Measurements from ENCODE around the gene TLE3.

TLE3 gene

DNA sequence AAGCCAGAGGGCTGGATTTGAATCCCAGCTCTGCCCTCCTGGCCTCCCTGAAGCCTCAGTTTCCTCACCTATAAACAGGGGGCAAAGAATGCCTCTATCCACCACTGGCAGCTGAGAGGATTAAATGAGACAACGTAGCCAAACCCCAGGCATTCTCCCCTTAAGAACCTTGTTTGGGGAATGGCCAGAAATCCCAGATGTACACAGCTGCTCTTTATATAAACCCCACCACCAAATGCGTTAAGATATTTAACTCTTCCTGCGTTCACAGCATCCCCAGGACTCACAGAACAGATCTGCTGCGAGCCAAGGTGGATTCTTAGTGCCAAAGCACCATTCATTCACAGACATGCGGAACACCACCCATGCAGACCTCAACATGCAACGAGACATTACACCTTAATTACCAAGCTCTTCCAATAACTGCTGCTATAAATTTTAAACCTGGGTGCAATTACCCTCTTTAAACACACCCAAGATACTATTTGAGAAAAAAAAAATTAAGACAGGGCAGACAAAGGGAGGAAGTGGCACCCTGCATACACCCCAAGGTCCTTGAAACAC lies 5.2 kb downstream of the TLE3 start:
- TF ChIP-seq, protein P1, sequence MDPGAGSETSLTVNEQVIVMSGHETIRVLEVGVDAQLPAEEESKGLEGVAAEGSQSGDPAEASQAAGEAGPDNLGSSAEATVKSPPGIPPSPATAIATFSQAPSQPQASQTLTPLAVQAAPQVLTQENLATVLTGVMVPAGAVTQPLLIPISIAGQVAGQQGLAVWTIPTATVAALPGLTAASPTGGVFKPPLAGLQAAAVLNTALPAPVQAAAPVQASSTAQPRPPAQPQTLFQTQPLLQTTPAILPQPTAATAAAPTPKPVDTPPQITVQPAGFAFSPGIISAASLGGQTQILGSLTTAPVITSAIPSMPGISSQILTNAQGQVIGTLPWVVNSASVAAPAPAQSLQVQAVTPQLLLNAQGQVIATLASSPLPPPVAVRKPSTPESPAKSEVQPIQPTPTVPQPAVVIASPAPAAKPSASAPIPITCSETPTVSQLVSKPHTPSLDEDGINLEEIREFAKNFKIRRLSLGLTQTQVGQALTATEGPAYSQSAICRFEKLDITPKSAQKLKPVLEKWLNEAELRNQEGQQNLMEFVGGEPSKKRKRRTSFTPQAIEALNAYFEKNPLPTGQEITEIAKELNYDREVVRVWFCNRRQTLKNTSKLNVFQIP (CRISPR knock-in tag; IDR thresholded peaks at IDR 0.05; ENCODE audit: borderline replicate concordance, low read depth), result no peak
- TF ChIP-seq ZC3H10 (CRISPR knock-in tag; IDR thresholded peaks at IDR 0.05), result no peak
- TF ChIP-seq TCF4 (CRISPR knock-in tag; IDR thresholded peaks at IDR 0.05; ENCODE audit: borderline replicate concordance), result no peak
- TF ChIP-seq ZFP30 (CRISPR knock-in tag; IDR thresholded peaks at IDR 0.05), result no peak
- no peak for TF ChIP-seq ESRRG (CRISPR knock-in tag; IDR thresholded peaks at IDR 0.05)
- no peak for TF ChIP-seq RARB (CRISPR knock-in tag; IDR thresholded peaks at IDR 0.05)
- no peak for TF ChIP-seq ZNF8 (CRISPR knock-in tag; IDR thresholded peaks at IDR 0.05)
- TF ChIP-seq TOX (CRISPR knock-in tag; IDR thresholded peaks at IDR 0.05; ENCODE audit: borderline replicate concordance), result no peak
- no peak for ATAC-seq

DNA sequence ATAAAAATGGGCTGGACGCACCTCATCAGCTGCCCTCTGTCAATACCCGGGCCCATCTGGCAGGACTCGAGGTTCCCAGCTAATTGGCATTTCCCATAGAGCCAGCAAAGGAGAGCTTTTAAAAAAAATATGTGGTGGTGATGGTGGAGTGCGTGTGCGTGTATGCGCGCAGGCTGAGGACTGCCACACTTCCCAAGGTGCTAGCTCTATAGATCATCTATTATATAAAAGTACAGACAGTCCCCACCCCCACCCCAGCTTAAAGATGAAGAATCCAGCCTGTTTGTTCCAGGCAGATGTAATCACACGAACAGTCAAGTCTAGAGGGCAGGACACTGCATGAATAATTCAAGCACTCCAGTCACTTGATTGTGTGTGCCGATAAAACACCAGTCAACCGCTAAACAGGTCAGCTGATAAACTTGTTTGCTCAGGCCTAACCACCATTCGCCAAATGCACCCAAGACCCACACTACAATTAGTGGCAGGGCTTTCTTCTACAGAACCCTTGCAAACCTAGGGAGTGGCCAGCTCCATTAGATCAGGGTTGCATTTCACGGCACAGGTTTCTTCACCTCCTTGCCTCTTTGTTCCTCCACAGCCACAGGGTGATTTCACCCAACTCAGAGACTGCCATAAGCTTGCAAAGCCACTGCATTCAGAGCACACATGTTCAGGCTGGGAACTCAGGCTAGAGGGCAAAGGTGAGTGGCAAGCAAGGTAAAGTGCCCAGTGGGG lies 5.8 kb downstream of the TLE3 start:
- no peak for ATAC-seq
- TF ChIP-seq, protein P2, sequence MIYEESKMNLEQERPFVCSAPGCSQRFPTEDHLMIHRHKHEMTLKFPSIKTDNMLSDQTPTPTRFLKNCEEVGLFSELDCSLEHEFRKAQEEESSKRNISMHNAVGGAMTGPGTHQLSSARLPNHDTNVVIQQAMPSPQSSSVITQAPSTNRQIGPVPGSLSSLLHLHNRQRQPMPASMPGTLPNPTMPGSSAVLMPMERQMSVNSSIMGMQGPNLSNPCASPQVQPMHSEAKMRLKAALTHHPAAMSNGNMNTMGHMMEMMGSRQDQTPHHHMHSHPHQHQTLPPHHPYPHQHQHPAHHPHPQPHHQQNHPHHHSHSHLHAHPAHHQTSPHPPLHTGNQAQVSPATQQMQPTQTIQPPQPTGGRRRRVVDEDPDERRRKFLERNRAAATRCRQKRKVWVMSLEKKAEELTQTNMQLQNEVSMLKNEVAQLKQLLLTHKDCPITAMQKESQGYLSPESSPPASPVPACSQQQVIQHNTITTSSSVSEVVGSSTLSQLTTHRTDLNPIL (CRISPR knock-in tag; IDR thresholded peaks at IDR 0.05; ENCODE audit: low read depth), result no peak
- TF ChIP-seq ESRRG (CRISPR knock-in tag; IDR thresholded peaks at IDR 0.05) (no peak), ZFP3 (CRISPR knock-in tag; IDR thresholded peaks at IDR 0.05) (no peak), GLIS3 (CRISPR knock-in tag; IDR thresholded peaks at IDR 0.05) (no peak), ZNF565 (CRISPR knock-in tag; conservative IDR thresholded peaks at IDR 0.05; ENCODE audit: low read depth) (no peak), TCF4 (CRISPR knock-in tag; IDR thresholded peaks at IDR 0.05; ENCODE audit: borderline replicate concordance) (no peak), ZNF8 (CRISPR knock-in tag; IDR thresholded peaks at IDR 0.05) (no peak), ARNTL (CRISPR knock-in tag; IDR thresholded peaks at IDR 0.05; ENCODE audit: borderline replicate concordance, low read depth) (no peak)
- TF ChIP-seq, protein P1 (CRISPR knock-in tag; IDR thresholded peaks at IDR 0.05; ENCODE audit: borderline replicate concordance, low read depth), result no peak

DNA sequence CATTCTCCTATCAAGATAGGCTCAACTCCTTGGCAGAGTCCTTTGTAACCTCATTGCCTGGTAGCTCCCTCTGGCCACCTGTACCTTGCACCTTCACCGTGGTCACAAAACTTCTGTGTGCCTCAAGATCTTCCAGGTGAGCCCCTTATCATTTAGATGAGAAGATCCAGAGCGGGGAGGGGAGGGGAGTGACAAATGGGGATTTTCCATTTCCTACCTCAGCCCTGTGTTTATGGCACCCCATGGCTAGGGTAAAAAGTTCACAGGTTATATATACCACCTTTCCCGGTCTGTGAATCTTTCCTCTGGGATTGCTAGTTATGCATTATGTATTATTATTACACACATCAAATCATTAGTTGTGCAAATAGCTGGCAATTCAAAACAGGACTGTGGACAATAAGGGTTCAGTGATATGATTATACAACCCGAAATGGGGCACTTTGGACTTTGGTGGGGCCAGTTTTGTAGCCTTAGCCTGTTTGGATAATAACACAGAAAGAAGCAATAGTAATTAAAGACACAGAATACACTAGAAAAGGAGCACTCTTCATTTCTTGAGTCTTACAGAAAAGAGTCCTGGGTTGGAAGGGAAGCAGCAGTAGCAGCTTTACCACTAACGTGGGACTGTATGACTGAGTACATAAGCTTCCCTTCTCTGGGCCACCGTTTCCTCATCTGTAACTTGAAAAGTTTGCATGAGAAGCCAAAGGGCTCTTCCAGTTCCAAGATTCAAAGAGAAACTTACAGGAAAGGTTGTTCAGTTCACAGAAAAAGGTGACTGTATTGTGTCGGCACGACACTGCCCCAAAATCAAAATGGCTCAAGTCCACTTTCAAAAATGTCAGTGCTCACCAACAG lies 7.1 kb downstream of the TLE3 start:
- ATAC-seq, result no peak
- TF ChIP-seq ZFP3 (CRISPR knock-in tag; IDR thresholded peaks at IDR 0.05), result no peak
- TF ChIP-seq, protein P1 (CRISPR knock-in tag; IDR thresholded peaks at IDR 0.05; ENCODE audit: borderline replicate concordance, low read depth), result no peak
- no peak for TF ChIP-seq ZNF565 (CRISPR knock-in tag; conservative IDR thresholded peaks at IDR 0.05; ENCODE audit: low read depth)
- TF ChIP-seq SNAI2 (CRISPR knock-in tag; IDR thresholded peaks at IDR 0.05), result no peak
- TF ChIP-seq BACH2 (CRISPR knock-in tag; IDR thresholded peaks at IDR 0.05; ENCODE audit: borderline replicate concordance), result no peak

DNA sequence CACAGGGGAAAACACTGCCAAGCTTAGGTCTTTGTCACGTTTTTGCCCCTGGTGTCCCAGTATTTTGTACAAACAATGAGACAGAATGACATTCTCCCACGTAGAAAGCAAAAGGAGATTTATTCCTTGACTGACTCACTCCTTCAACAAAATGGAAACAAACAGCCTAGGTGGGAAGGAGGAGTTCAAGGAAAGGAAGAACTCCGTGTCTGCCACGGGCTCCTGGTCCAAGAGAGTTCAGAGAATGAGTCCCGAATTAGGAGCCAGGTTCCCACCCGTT lies 8.1 kb downstream of the TLE3 start:
- no peak for ATAC-seq
- no peak for TF ChIP-seq TOX (CRISPR knock-in tag; IDR thresholded peaks at IDR 0.05; ENCODE audit: borderline replicate concordance)
- no peak for TF ChIP-seq SNAI2 (CRISPR knock-in tag; IDR thresholded peaks at IDR 0.05)
- TF ChIP-seq ZNF8 (CRISPR knock-in tag; IDR thresholded peaks at IDR 0.05), result no peak
- TF ChIP-seq, protein P2 (CRISPR knock-in tag; IDR thresholded peaks at IDR 0.05; ENCODE audit: low read depth), result no peak
- no peak for TF ChIP-seq PPARA (CRISPR knock-in tag; IDR thresholded peaks at IDR 0.05; ENCODE audit: borderline replicate concordance)
- TF ChIP-seq, protein P1 (CRISPR knock-in tag; IDR thresholded peaks at IDR 0.05; ENCODE audit: borderline replicate concordance, low read depth), result no peak
- no peak for TF ChIP-seq ZFP30 (CRISPR knock-in tag; IDR thresholded peaks at IDR 0.05)
- TF ChIP-seq, protein P3, sequence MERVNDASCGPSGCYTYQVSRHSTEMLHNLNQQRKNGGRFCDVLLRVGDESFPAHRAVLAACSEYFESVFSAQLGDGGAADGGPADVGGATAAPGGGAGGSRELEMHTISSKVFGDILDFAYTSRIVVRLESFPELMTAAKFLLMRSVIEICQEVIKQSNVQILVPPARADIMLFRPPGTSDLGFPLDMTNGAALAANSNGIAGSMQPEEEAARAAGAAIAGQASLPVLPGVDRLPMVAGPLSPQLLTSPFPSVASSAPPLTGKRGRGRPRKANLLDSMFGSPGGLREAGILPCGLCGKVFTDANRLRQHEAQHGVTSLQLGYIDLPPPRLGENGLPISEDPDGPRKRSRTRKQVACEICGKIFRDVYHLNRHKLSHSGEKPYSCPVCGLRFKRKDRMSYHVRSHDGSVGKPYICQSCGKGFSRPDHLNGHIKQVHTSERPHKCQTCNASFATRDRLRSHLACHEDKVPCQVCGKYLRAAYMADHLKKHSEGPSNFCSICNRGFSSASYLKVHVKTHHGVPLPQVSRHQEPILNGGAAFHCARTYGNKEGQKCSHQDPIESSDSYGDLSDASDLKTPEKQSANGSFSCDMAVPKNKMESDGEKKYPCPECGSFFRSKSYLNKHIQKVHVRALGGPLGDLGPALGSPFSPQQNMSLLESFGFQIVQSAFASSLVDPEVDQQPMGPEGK (CRISPR knock-in tag; IDR thresholded peaks at IDR 0.05; ENCODE audit: borderline replicate concordance), result no peak
- no peak for TF ChIP-seq GLIS3 (CRISPR knock-in tag; IDR thresholded peaks at IDR 0.05)
- TF ChIP-seq CSDC2 (CRISPR knock-in tag; IDR thresholded peaks at IDR 0.05), result no peak
- TF ChIP-seq ESRRG (CRISPR knock-in tag; IDR thresholded peaks at IDR 0.05), result no peak
- TF ChIP-seq OSR1 (CRISPR knock-in tag; IDR thresholded peaks at IDR 0.05), result no peak

All from SK-N-SH treated with all-trans-retinoic acid at 6 μM for 48 hours (cell line).